Stimulated activated CD8-positive, alpha-beta memory T cell treated with anti-CD3 and anti-CD28 coated beads, Interleukin-12 subunit alpha, Interleukin-12 subunit beta, amount 100 ng/mL, for 24 hours (primary cell): ENCODE data around the gene AHDC1.
"Not testable (repeated sequence)": the region's sequence is repeated elsewhere in the genome, so short reads cannot be mapped to it uniquely, and the experiment has no call there.

ENCODE experiments used
- DNase-seq: peaks from one replicate; pipeline ENCODE4 v3.0.0-alpha.2; 2020; ENCODE audit errors: extremely low read depth

AHDC1 gene

DNA sequence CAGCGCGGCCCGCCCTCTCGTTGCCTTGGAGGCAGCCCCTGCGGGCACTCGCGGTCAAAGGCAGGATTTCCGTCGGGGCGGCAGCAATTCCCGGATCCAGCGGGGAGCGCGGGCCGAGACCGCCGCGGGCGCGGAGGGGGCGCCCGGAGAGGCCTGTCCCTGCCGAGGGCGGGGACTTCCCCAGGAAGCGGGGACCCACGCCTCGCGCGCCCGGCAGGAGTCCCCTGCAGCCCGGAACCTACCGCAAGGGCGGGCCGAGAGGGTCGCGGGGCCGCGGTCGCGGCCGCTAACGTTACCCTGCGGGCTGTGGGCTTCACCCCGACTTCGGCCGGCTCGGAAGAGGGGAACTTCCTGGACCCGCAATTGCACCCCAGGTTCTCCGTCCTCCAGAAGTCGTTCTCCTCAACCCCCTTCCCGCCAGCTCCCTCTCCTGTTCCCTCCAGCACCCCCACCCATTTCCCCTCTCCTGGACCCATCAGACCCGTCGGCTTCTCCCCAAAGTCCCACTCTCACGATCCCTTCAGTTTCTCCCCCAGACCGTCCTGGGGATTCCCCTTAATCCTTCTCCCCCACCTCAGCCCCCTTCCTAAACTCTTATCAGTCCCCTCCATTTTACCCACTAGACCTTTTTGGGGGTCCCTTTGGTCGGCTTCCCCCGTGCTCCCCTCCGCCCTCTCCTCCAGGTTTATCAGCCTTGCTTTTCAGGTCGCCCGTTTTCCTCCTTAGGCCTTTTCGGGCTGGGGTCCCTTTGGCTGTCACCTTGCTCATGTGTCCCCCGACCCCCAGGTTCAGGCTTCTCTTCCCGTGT lies 30.4 kb upstream of the AHDC1 start:
- no peak for DNase-seq

- DNase-seq = no peak
These were observed 29.8 kb upstream of the AHDC1 start for GRCh38 chr1:27633640-27634176.

- no peak for DNase-seq
These were observed 29.3 kb upstream of the AHDC1 start for GRCh38 chr1:27633298-27633610.

DNA sequence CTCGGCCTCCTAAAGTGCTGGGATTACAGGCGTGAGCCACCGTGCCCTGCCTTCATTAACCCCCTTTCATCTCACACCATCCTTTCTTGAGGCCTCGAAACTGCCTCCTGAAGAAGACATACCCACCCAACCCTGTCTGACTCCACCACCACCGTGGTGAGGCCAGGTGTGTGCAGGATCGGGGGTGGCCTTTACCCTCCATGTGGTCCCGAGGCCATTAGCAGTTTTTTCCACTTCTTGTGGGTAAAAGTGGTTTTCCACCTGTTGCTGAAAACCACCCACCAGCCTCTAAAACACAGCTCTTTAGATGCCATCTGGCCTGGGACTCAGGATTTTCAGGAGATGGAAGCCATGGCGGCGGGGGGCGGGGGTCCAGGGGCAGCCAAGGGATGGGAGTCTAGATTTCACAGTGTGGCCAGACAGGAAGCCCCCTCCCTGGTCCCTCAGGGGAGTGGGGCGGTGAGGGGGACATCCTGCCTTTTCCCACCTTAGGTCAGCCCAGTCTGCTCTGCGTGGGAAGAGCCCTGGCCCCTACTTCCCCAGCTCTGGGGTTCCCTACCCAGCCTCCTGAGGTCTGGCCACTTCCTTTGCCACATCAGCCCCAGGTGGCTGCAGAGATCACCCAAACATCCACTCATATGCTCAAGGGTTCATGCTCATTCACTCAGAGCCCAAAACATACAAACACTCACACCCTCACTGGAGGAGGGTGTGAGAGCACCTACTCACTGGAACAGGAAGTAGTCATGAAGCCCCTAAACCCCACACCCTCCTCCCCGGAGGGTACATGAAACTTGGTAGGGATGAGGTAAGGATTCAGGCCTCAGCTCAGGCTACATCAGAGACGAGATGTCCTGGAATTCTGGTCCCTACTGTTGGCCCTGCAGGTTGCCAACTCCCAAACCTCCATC lies 28.7 kb upstream of the AHDC1 start:
- no peak for DNase-seq

GRCh38 chr1:27630859-27631491 lies 27.0 kb upstream of the AHDC1 start:
- DNase-seq = no peak

GRCh38 chr1:27628712-27629111 lies 24.8 kb upstream of the AHDC1 start:
- DNase-seq = no peak

GRCh38 chr1:27627733-27628132 lies 23.8 kb upstream of the AHDC1 start:
- DNase-seq = not testable (repeated sequence)

DNA sequence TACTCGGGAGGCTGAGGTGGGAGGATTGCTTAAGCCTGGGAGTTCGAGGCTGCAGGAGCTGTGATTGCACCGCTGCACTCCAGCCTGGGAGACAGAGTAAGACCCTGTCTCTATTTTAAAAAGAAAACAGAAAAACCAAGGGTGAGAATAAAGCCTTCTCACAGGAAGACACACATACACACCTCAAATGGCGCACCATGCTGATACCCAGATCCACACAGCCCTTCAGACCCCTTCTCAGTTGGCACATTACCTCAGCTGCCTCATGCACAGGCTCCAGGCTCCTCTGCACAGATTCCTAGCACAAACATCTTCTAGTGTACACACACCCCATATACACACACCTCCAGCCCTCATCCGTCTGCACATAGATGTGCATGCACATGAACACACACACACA lies 23.1 kb upstream of the AHDC1 start:
- no peak for DNase-seq

DNA sequence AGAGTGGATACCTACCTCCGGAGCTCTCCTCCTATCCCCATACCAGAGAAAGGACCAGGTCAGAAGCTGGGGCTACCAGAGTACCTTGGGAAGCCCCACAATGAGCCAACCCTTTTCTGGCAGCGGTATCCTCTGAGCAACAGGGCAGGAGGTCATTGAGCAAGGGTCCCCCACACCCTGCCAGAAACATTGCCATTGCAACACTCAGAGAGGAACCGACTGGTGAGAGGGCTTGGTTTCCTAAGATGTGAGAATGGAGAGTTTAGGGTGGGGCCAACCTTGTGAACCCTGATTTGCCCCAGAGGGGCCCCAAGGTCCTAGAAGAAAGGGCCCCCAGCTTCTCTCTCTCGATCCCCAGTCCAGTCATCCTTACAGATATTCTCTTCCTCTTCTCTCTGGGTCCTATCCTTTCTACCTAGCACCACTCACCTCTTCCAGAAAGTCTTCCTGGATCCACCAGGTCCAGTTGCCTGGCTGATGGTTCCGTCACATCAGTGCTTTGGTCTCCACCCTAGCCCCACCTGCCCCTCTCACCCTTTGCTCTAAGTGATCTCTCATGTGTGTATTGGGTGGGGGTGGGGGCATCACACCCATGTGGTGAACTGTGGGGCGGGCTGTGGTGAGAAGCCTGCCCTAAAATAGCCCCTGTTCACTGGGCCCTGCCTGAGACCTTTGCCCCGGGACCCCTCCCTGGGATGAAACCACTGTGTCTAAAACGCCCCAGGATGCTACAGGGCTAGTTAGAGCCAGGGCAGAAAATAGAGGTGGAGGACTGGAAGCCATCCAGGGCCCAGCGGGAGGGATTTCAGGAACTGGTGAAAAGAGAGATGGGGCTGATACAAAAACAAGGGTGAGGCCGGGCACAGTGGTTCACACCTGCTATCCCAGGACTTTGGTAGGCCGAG lies 22.3 kb upstream of the AHDC1 start:
- no peak for DNase-seq

- DNase-seq = no peak
These were observed 20.7 kb upstream of the AHDC1 start for GRCh38 chr1:27624467-27625178.

GRCh38 chr1:27623327-27624212 lies 19.6 kb upstream of the AHDC1 start:
- no peak for DNase-seq

GRCh38 chr1:27622828-27623227 lies 18.9 kb upstream of the AHDC1 start:
- no peak for DNase-seq

- no peak for DNase-seq
These were observed 17.3 kb upstream of the AHDC1 start for GRCh38 chr1:27621051-27621920.

DNA sequence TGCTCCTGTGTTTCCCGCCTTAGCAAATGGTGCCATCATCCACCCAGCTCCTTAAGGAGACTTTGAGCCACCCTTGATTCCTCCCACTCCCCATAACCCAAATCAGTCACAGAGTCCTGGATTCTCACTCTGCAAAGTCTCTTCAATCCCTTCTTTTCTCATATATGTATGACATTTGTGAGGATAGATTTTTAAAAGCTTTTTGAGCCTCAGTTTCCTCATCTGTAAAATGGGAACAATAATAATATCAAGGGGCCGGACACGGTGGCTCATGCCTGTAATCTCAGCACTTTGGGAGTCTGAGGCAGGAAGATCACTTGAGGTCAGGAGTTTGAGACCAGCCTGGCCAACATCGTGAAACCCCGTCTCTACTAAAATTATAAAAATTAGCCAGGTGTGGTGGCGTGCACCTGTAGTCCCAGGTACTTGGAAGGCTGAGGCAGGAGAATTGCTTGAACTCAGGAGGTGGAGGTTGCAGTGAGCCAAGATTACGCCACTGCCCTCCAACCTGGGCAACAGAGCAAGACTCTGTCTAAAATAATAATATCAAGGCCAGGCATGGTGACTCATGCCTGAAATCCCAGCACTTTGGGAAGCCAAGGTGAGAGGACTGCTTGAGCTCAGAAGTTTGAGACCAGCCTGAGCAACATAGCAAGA lies 16.0 kb upstream of the AHDC1 start:
- not testable (repeated sequence) for DNase-seq

DNA sequence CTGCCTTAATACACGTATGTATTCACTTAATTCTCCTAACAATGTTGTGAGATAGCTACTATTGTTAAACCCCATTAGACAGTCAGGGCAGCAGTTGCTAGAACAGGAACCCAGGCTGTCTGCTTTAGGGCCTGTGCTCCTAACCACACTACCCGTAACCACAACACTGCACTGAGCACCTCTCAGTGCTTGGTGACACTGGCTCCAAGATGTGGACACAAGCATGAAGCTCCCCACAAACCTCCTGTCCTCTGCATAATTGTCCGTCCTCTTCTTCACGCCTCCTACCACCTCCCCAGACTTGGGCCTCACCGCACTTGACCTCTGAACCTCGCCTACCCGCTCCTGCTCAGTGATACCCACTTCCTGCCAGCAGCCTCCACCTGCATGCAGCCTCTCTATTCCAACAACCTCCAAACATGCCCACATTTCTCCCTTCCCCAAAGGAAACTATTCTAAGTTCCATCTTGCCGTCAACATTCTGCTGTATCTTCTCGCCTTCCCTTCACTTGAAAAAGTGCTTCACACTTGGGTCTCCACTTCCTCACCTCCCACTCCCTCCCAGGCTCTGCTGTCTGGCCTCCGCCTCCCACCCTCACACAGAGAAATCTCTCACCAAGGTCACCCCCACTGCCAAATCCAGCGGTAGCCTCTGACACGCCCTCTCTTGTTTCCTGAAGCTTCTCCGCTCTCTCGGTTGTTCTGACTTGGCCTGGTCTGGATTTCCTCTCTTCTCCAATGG lies 14.6 kb upstream of the AHDC1 start:
- DNase-seq = no peak

DNA sequence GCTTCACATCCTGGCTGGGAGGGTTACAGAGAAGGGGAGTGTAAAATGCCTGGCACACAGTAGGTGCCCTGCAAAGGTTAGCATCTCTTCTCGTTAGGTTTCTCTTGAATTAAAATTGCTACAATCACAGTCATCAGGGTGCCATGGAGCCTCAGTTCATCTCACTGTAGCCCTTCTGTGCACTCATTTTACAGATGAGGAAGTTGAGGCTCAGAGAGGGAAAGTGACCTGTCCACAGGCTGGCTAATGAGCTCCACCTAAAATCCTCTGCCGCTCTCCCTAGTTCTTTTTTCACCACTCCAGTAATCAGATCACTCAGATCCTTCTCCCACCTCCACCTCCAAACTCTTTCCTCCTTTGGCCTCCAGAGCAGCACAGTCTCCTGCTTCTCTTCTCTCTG lies 13.5 kb upstream of the AHDC1 start:
- no peak for DNase-seq

GRCh38 chr1:27616441-27616840 lies 12.5 kb upstream of the AHDC1 start:
- no peak for DNase-seq
